SKM-1 treated with dmso at 0.1 percent for 144 hours (cell line): ENCODE results near the gene LEMD2.

Source experiments
- DNase-seq: peaks from one replicate; lab custom pipeline; 2025; ENCODE audit not compliant: unreplicated experiment; lab: John Stamatoyannopoulos, UW

The LEMD2 gene

GRCh38 chr6:33742837-33743236 is 46.1 kb downstream of the LEMD2 start:
- DNase-seq, result no peak

- DNase-seq, result no peak
These were observed 46.8 kb downstream of the LEMD2 start for GRCh38 chr6:33742092-33742491.

- DNase-seq, result no peak
These were observed 48.1 kb downstream of the LEMD2 start for GRCh38 chr6:33740794-33741193.

GRCh38 chr6:33740204-33740608 is 48.7 kb downstream of the LEMD2 start:
- DNase-seq, result peak; percentile 75

- no peak for DNase-seq
These were observed 49.4 kb downstream of the LEMD2 start for GRCh38 chr6:33739571-33739970.

- no peak for DNase-seq
These were observed 50.1 kb downstream of the LEMD2 start for GRCh38 chr6:33738879-33739278.

- no peak for DNase-seq
These were observed 50.8 kb downstream of the LEMD2 start for GRCh38 chr6:33738153-33738552.

- DNase-seq, result no peak
These were observed 51.5 kb downstream of the LEMD2 start for GRCh38 chr6:33737267-33738026.

- DNase-seq, result no peak
These were observed 53.7 kb downstream of the LEMD2 start for GRCh38 chr6:33735216-33735615.

GRCh38 chr6:33733709-33734007 is 55.3 kb downstream of the LEMD2 start:
- DNase-seq, result no peak

- DNase-seq, result no peak
These were observed 55.9 kb downstream of the LEMD2 start for GRCh38 chr6:33732817-33733708.

- DNase-seq, result no peak
These were observed 56.5 kb downstream of the LEMD2 start for GRCh38 chr6:33732385-33732784.

GRCh38 chr6:33731751-33732282 is 57.1 kb downstream of the LEMD2 start:
- no peak for DNase-seq

GRCh38 chr6:33731035-33731434 is 57.9 kb downstream of the LEMD2 start:
- no peak for DNase-seq

GRCh38 chr6:33730611-33731010 is 58.3 kb downstream of the LEMD2 start:
- no peak for DNase-seq

GRCh38 chr6:33729059-33729458 is 59.9 kb downstream of the LEMD2 start:
- DNase-seq, result no peak

- DNase-seq, result no peak
These were observed 60.5 kb downstream of the LEMD2 start for GRCh38 chr6:33728438-33728837.

GRCh38 chr6:33727932-33728331 is 61.0 kb downstream of the LEMD2 start:
- no peak for DNase-seq

GRCh38 chr6:33727126-33727525 is 61.8 kb downstream of the LEMD2 start:
- no peak for DNase-seq

- DNase-seq, result no peak
These were observed 62.2 kb downstream of the LEMD2 start for GRCh38 chr6:33726696-33727095.

GRCh38 chr6:33725891-33726673 is 62.8 kb downstream of the LEMD2 start:
- DNase-seq, result no peak
